Gastrocnemius medialis (tissue), 4 donors: ENCODE measurements around the gene EML5. TPM values are rescaled to one million over a fixed set of nuclear protein-coding genes. Genes with fewer than 3 reads are reported as not detected.

Experiments
- ATAC-seq, 2 donors: fragments of 150-250 bp; one replicate each; pipeline ENCODE4 v1.9.1; 2016
- DNase-seq, 2 donors: peaks; one replicate each; pipeline ENCODE4 v3.0.0-alpha.2; 2019
- H3K27ac ChIP-seq, 4 donors: fragments of 200-600 bp; sonication (generic); 1 replicate in 1 of 4; 2 replicates in 3 of 4; pipeline ENCODE4 v1.5.1; 2016 to 2018; ENCODE audit warnings: mild to moderate bottlenecking in 2 of 4, moderate library complexity in 1 of 4
- H3K27me3 ChIP-seq, 3 donors: fragments of 200-600 bp; sonication (generic) in 2 of 3; 1 replicate in 1 of 3; 2 replicates in 2 of 3; pipeline versions ENCODE4 v1.5.1 to v1.6.0; 2016 to 2019; ENCODE audit warnings: mild to moderate bottlenecking in 1 of 3, moderate library complexity in 1 of 3
- H3K36me3 ChIP-seq, 2 donors: fragments of 200-600 bp; sonication (generic) in 1 of 2; one replicate each; pipeline ENCODE4 v1.5.1; 2017 to 2018
- H3K4me1 ChIP-seq, 2 donors: fragments of 200-600 bp; sonication (generic) in 1 of 2; one replicate each; pipeline ENCODE4 v1.5.1; 2016 to 2017; ENCODE audit warnings: mild to moderate bottlenecking in 2 of 2
- H3K4me3 ChIP-seq, 4 donors: fragments of 200-600 bp; sonication (generic) in 3 of 4; 1 replicate in 1 of 4; 2 replicates in 3 of 4; pipeline ENCODE4 v1.5.1; 2016 to 2019; ENCODE audit warnings: mild to moderate bottlenecking in 2 of 4
- H3K9me3 ChIP-seq, 3 donors: fragments of 200-600 bp; sonication (generic) in 2 of 3; 1 replicate in 1 of 3; 2 replicates in 2 of 3; pipeline ENCODE4 v1.5.1; 2016 to 2019
- POLR2A ChIP-seq, 2 donors: fragments of 450-650 bp; IDR thresholded peaks; one replicate each; pipeline ENCODE4 v1.6.1; 2017; ENCODE audit warnings: antibody characterized with exemption in 2 of 2, mild to moderate bottlenecking in 2 of 2, moderate library complexity in 2 of 2
- in situ Hi-C, 4 donors: fragments of 200-750 bp; cut with MboI; loops; one replicate each; pipeline versions ENCODE4 v1.15.0 to v1.8.0; 2017; ENCODE audit warnings: low sequenced_read_pairs in 4 of 4
- intact Hi-C: fragments of 100-400 bp; cut with DNase I; formaldehyde crosslinking; loops from one replicate; pipeline ENCODE4 v1.15.1; 2023; ENCODE audit warnings: low total_unique reads
- total RNA-seq, 4 donors: library from RNA; depleted of rRNA; stranded (reverse); fragments of >200 nt; gene quantifications; one replicate each; pipeline versions ENCODE4 v1.1.0 to v1.2.3, GENCODE V29; 2016
- TF ChIP-seq, protein P1 (sequence below), 5 experiments: fragments of 450-650 bp in 3 of 5; fragments of 200-600 bp in 2 of 5; sonication (generic) in 2 of 5; IDR thresholded peaks in 4 of 5; conservative IDR thresholded peaks in 1 of 5; 1 replicate in 4 of 5; 2 replicates in 1 of 5; pipeline ENCODE4 v1.5.1; 2016 to 2019; ENCODE audit warnings: antibody characterized with exemption in 5 of 5, mild to moderate bottlenecking in 3 of 5, moderate library complexity in 3 of 5

EML5 gene
- total RNA-seq, 4 donors from 2014 or later, result 0.07 TPM; not detected in 3

- DNase-seq (no peak), ATAC-seq (no peak)
- Histone ChIP-seq H3K27me3 (no peaks in the 10 kb centered on the region), H3K27ac (no peak overlapping the region), H3K36me3 (peaks cover 3 to 62% of the 10 kb centered on the region in 2 donors), H3K4me3 (no peak overlapping the region), H3K4me1 (no peaks in the 10 kb centered on the region), H3K9me3 (no peaks in the 10 kb centered on the region)
- TF ChIP-seq, protein P1, sequence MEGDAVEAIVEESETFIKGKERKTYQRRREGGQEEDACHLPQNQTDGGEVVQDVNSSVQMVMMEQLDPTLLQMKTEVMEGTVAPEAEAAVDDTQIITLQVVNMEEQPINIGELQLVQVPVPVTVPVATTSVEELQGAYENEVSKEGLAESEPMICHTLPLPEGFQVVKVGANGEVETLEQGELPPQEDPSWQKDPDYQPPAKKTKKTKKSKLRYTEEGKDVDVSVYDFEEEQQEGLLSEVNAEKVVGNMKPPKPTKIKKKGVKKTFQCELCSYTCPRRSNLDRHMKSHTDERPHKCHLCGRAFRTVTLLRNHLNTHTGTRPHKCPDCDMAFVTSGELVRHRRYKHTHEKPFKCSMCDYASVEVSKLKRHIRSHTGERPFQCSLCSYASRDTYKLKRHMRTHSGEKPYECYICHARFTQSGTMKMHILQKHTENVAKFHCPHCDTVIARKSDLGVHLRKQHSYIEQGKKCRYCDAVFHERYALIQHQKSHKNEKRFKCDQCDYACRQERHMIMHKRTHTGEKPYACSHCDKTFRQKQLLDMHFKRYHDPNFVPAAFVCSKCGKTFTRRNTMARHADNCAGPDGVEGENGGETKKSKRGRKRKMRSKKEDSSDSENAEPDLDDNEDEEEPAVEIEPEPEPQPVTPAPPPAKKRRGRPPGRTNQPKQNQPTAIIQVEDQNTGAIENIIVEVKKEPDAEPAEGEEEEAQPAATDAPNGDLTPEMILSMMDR (IDR thresholded peaks at IDR 0.05 in 4 of 5, conservative IDR thresholded peaks at IDR 0.05 in 1 of 5), result no peak
- intact Hi-C loops (no loop called here), in situ Hi-C loops (no loop called here)
These were observed 195.2 kb downstream of the EML5 start for GRCh38 chr14:88597601-88598000.

- Histone ChIP-seq H3K4me1 (no peaks in the 10 kb centered on the region), H3K4me3 (no peak overlapping the region), H3K27ac (no peak overlapping the region), H3K27me3 (no peaks in the 10 kb centered on the region), H3K9me3 (no peaks in the 10 kb centered on the region), H3K36me3 (peaks cover 3 to 57% of the 10 kb centered on the region in 2 donors)
- ATAC-seq, result no peak
- intact Hi-C loops (no loop called here), in situ Hi-C loops (no loop called here)
- no peak for DNase-seq
- TF ChIP-seq, protein P1 (IDR thresholded peaks at IDR 0.05 in 4 of 5, conservative IDR thresholded peaks at IDR 0.05 in 1 of 5), result no peak
- TF ChIP-seq POLR2A (IDR thresholded peaks at IDR 0.05), result no peak
These were observed 195.7 kb downstream of the EML5 start for GRCh38 chr14:88597038-88597437.

GRCh38 chr14:88592031-88592430 lies 200.7 kb downstream of the EML5 start:
- DNase-seq (no peak), ATAC-seq (no peak)
- Histone ChIP-seq H3K27me3 (no peaks in the 10 kb centered on the region), H3K4me1 (no peaks in the 10 kb centered on the region), H3K27ac (no peak overlapping the region), H3K9me3 (no peaks in the 10 kb centered on the region), H3K4me3 (no peak overlapping the region), H3K36me3 (peaks cover 0 to 48% of the 10 kb centered on the region in 2 donors)
- intact Hi-C loops, result no loop called here
- no peak for TF ChIP-seq POLR2A (IDR thresholded peaks at IDR 0.05)
- TF ChIP-seq, protein P1 (IDR thresholded peaks at IDR 0.05 in 4 of 5, conservative IDR thresholded peaks at IDR 0.05 in 1 of 5), result no peak
- in situ Hi-C loops, result no loop called here

DNA sequence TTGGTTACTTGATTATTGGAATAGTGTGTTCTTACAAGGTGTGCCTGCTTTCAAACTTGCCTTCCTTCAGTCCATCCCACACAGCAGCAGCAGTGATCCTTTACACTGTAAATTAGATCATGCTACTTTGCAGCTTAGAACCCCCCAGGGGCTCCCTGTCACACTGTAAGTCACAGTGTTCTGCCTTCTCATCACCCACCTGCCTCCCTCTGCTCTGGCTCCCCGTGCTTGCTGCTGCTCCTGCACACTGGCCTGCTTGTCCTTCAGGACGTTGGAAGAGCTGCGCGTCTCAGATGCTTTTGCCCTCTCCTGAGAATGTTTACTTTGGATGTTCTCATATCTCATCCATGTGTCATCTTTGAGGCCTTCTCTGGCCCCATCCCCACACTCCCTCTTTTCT lies 202.6 kb downstream of the EML5 start:
- in situ Hi-C loops (no loop called here), intact Hi-C loops (no loop called here)
- no peaks in the 10 kb centered on the region for H3K27me3 ChIP-seq
- peaks cover 0 to 59% of the 10 kb centered on the region in 2 donors for H3K36me3 ChIP-seq
- H3K9me3 ChIP-seq, result no peaks in the 10 kb centered on the region
- DNase-seq (no peak), ATAC-seq (no peak)
- no peaks in the 10 kb centered on the region for H3K4me1 ChIP-seq
- no peak overlapping the region for H3K4me3 ChIP-seq
- no peak overlapping the region for H3K27ac ChIP-seq
- TF ChIP-seq, protein P1 (IDR thresholded peaks at IDR 0.05 in 4 of 5, conservative IDR thresholded peaks at IDR 0.05 in 1 of 5), result no peak

- peaks cover 2 to 69% of the 10 kb centered on the region in 2 donors for H3K36me3 ChIP-seq
- TF ChIP-seq POLR2A (IDR thresholded peaks at IDR 0.05), result no peak
- TF ChIP-seq, protein P1 (IDR thresholded peaks at IDR 0.05 in 4 of 5, conservative IDR thresholded peaks at IDR 0.05 in 1 of 5), result no peak
- DNase-seq (no peak), ATAC-seq (no peak)
- no peak overlapping the region for H3K27ac ChIP-seq
- H3K27me3 ChIP-seq, result no peaks in the 10 kb centered on the region
- no peaks in the 10 kb centered on the region for H3K4me1 ChIP-seq
- H3K4me3 ChIP-seq, result no peak overlapping the region
- intact Hi-C loops, result no loop called here
- in situ Hi-C loops, result no loop called here
- H3K9me3 ChIP-seq, result no peaks in the 10 kb centered on the region
These were observed 204.7 kb downstream of the EML5 start for GRCh38 chr14:88588081-88588480.
